AML-193 (cell line): ENCODE measurements around the gene NUP98.
"Not testable (repeated sequence)": the region's sequence is repeated elsewhere in the genome, so short reads cannot be mapped to it uniquely, and the experiment has no call there.

ENCODE experiments used
- DNase-seq, 2 experiments: peaks; one replicate each; lab custom pipeline; 2025; lab: John Stamatoyannopoulos, UW

NUP98 gene

GRCh38 chr11:3826721-3827120, 29.4 kb upstream of the NUP98 start:
- DNase-seq = no peak

- DNase-seq = no peak
Measured at GRCh38 chr11:3825473-3826154, 28.3 kb upstream of the NUP98 start.

- DNase-seq = peak; percentile 60 to 71
Measured at GRCh38 chr11:3824714-3825472, 27.5 kb upstream of the NUP98 start.

- no peak for DNase-seq
Measured at GRCh38 chr11:3823762-3824506, 26.6 kb upstream of the NUP98 start.

GRCh38 chr11:3823303-3823702, 25.9 kb upstream of the NUP98 start:
- no peak for DNase-seq

- no peak for DNase-seq
Measured at GRCh38 chr11:3822312-3822711, 25.0 kb upstream of the NUP98 start.

- no peak for DNase-seq
Measured at GRCh38 chr11:3820971-3821370, 23.6 kb upstream of the NUP98 start.

- no peak for DNase-seq
Measured at GRCh38 chr11:3817181-3817800, 19.9 kb upstream of the NUP98 start.

- DNase-seq = no peak
Measured at GRCh38 chr11:3816673-3817072, 19.3 kb upstream of the NUP98 start.

GRCh38 chr11:3815845-3816244, 18.5 kb upstream of the NUP98 start:
- no peak for DNase-seq

- not testable (repeated sequence) for DNase-seq
Measured at GRCh38 chr11:3814832-3815231, 17.5 kb upstream of the NUP98 start.

GRCh38 chr11:3810951-3811350, 13.6 kb upstream of the NUP98 start:
- DNase-seq = no peak

- DNase-seq = no peak
Measured at GRCh38 chr11:3810446-3810845, 13.1 kb upstream of the NUP98 start.

- no peak for DNase-seq
Measured at GRCh38 chr11:3809624-3809928, 12.2 kb upstream of the NUP98 start.

- peak; percentile 80 to 81 for DNase-seq
Measured at GRCh38 chr11:3808861-3809623, 11.7 kb upstream of the NUP98 start.

GRCh38 chr11:3807909-3808860, 10.8 kb upstream of the NUP98 start, which contains the start of gene PGAP2:
PGAP2 (plus strand) TSS chr11:3808560; CDS start chr11:3811260, 2,700 bp downstream.
- DNase-seq = peak; percentile 58 to 64

- no peak for DNase-seq
Measured at GRCh38 chr11:3803726-3804495, 6.6 kb upstream of the NUP98 start.

GRCh38 chr11:3802011-3802790, 4.8 kb upstream of the NUP98 start:
- DNase-seq = no peak

GRCh38 chr11:3799873-3800272, 2.5 kb upstream of the NUP98 start:
- no peak for DNase-seq
